H9 (cell line): ENCODE data around the gene KCNH2. TPM values are rescaled to one million over a fixed set of nuclear protein-coding genes. Genes with fewer than 3 reads are reported as not detected.

Source experiments
- DNase-seq: peaks from one replicate; pipeline ENCODE4 v3.0.0-alpha.2; 2017
- H2AFZ ChIP-seq: one replicate; pipeline ENCODE4 v1.6.1; 2013; ENCODE audit warnings: mild to moderate bottlenecking, low read length, control low read depth, moderate library complexity
- H2AK5ac ChIP-seq: 2 replicates; pipeline ENCODE4 v1.6.1; 2013; ENCODE audit warnings: low read length, control low read depth, mixed read lengths; ENCODE audit not compliant: insufficient read length
- H2BK120ac ChIP-seq: one replicate; pipeline ENCODE4 v1.6.1; 2013; ENCODE audit warnings: low read depth, mild to moderate bottlenecking, low read length, control low read depth, inconsistent platforms; ENCODE audit not compliant: poor library complexity, severe bottlenecking
- H2BK12ac ChIP-seq: 2 replicates; pipeline ENCODE4 v1.6.1; 2013; ENCODE audit warnings: low read length, control low read depth, mixed read lengths, low read depth; ENCODE audit not compliant: insufficient read length
- H2BK15ac ChIP-seq: 2 replicates; pipeline ENCODE4 v1.6.1; 2013; ENCODE audit warnings: low read depth, low read length, control low read depth
- H2BK20ac ChIP-seq: one replicate; pipeline ENCODE4 v1.6.1; 2013; ENCODE audit warnings: low read depth, mild to moderate bottlenecking, low read length, control low read depth, inconsistent platforms; ENCODE audit not compliant: poor library complexity, severe bottlenecking
- H2BK5ac ChIP-seq: 2 replicates; pipeline ENCODE4 v1.6.1; 2013; ENCODE audit warnings: low read length, control low read depth, mixed read lengths; ENCODE audit not compliant: insufficient read length
- H3K14ac ChIP-seq: 2 replicates; pipeline ENCODE4 v1.6.1; 2013; ENCODE audit warnings: low read length, control low read depth; ENCODE audit not compliant: insufficient read depth
- H3K18ac ChIP-seq: 2 replicates; pipeline ENCODE4 v1.6.1; 2013; ENCODE audit warnings: low read depth, mild to moderate bottlenecking, mixed read lengths, low read length, control low read depth; ENCODE audit not compliant: insufficient read length
- H3K23ac ChIP-seq: 2 replicates; pipeline ENCODE4 v1.6.1; 2013; ENCODE audit warnings: low read length, control low read depth, mixed read lengths, low read depth; ENCODE audit not compliant: insufficient read length
- H3K23me2 ChIP-seq: 2 replicates; pipeline ENCODE4 v1.6.1; 2013; ENCODE audit warnings: low read depth, mild to moderate bottlenecking, mixed read lengths, low read length, control low read depth; ENCODE audit not compliant: insufficient read length, poor library complexity, severe bottlenecking
- H3K27ac ChIP-seq: 2 replicates; pipeline ENCODE4 v1.5.1; 2013; ENCODE audit warnings: low read length, control low read depth, mixed read lengths, low read depth; ENCODE audit not compliant: insufficient read length
- H3K27me3 ChIP-seq: 2 replicates; pipeline ENCODE4 v1.6.1; 2013; ENCODE audit warnings: low read length, control low read depth, inconsistent platforms; ENCODE audit not compliant: insufficient read depth
- H3K4ac ChIP-seq: 2 replicates; pipeline ENCODE4 v1.6.1; 2013; ENCODE audit warnings: low read depth, mild to moderate bottlenecking, control low read depth, inconsistent platforms, low read length, moderate library complexity
- H3K4me1 ChIP-seq: 2 replicates; pipeline ENCODE4 v1.6.1; 2013; ENCODE audit warnings: low read length, control low read depth, inconsistent platforms; ENCODE audit not compliant: insufficient read depth
- H3K4me2 ChIP-seq: 2 replicates; pipeline ENCODE4 v1.6.1; 2013; ENCODE audit warnings: low read length, control low read depth, mixed read lengths; ENCODE audit not compliant: insufficient read length, insufficient read depth
- H3K56ac ChIP-seq: 2 replicates; pipeline ENCODE4 v1.6.1; 2013; ENCODE audit warnings: low read depth, mild to moderate bottlenecking, mixed read lengths, low read length, control low read depth; ENCODE audit not compliant: insufficient read length
- H3K79me1 ChIP-seq: 2 replicates; pipeline ENCODE4 v1.6.1; 2013; ENCODE audit warnings: low read depth, mild to moderate bottlenecking, moderate library complexity, low read length, control low read depth, inconsistent platforms; ENCODE audit not compliant: insufficient read depth, poor library complexity, severe bottlenecking
- H3K79me2 ChIP-seq: 2 replicates; pipeline ENCODE4 v1.6.1; 2013; ENCODE audit warnings: low read length, control low read depth, inconsistent platforms; ENCODE audit not compliant: insufficient read depth
- H3K9ac ChIP-seq: 2 replicates; pipeline ENCODE4 v1.6.1; 2013; ENCODE audit warnings: low read length, control low read depth, mixed read lengths; ENCODE audit not compliant: insufficient read length; ENCODE audit errors: extremely low read depth
- H3K9me3 ChIP-seq: one replicate; pipeline ENCODE4 v1.6.1; 2013; ENCODE audit warnings: low read depth, low read length, inconsistent platforms; ENCODE audit not compliant: control insufficient read depth
- H3T11ph ChIP-seq: one replicate; pipeline ENCODE4 v1.6.1; 2013; ENCODE audit warnings: mild to moderate bottlenecking, low read length, control low read depth, inconsistent platforms
- H4K20me1 ChIP-seq: one replicate; pipeline ENCODE4 v1.6.1; 2013; ENCODE audit not compliant: control insufficient read depth, insufficient read length, insufficient read depth
- H4K5ac ChIP-seq: 2 replicates; pipeline ENCODE4 v1.6.1; 2013; ENCODE audit warnings: low read depth, mild to moderate bottlenecking, mixed read lengths, low read length, control low read depth; ENCODE audit not compliant: insufficient read length
- H4K8ac ChIP-seq: replicated peaks from 2 replicates; pipeline ENCODE4 v1.6.1; 2013; ENCODE audit warnings: low read length, control low read depth, mixed read lengths, low read depth; ENCODE audit not compliant: insufficient read length
- H4K91ac ChIP-seq: 2 replicates; pipeline ENCODE4 v1.6.1; 2013; ENCODE audit warnings: low read depth, mild to moderate bottlenecking, moderate library complexity, mixed read lengths, low read length, control low read depth; ENCODE audit not compliant: insufficient read length
- H3K27ac Mint-ChIP-seq, 3 experiments: 2 replicates in 2 of 3; 3 replicates in 1 of 3; pipeline ENCODE4 v1.8.0; 2020 to 2021; ENCODE audit warnings: mixed read lengths in 3 of 3, mild to moderate bottlenecking in 1 of 3, moderate library complexity in 1 of 3
- H3K27me3 Mint-ChIP-seq: 2 replicates; pipeline ENCODE4 v1.8.0; 2021; ENCODE audit warnings: low read depth, mild to moderate bottlenecking, moderate library complexity, mixed read lengths
- H3K36me3 Mint-ChIP-seq, 3 experiments: 2 replicates in 2 of 3; 3 replicates in 1 of 3; pipeline ENCODE4 v1.8.0; 2020 to 2021; ENCODE audit warnings: low read depth in 3 of 3, mixed read lengths in 3 of 3; ENCODE audit not compliant: insufficient read depth in 1 of 3
- H3K4me1 Mint-ChIP-seq, 2 experiments: 2 replicates each; pipeline ENCODE4 v1.8.0; 2020; ENCODE audit warnings: mixed read lengths in 2 of 2
- H3K4me3 Mint-ChIP-seq, 2 experiments: 2 replicates in 1 of 2; 3 replicates in 1 of 2; pipeline ENCODE4 v1.8.0; 2020 to 2021; ENCODE audit warnings: mild to moderate bottlenecking in 2 of 2, mixed read lengths in 2 of 2, moderate library complexity in 1 of 2
- H3K9me3 Mint-ChIP-seq, 2 experiments: 2 replicates in 1 of 2; 3 replicates in 1 of 2; pipeline ENCODE4 v1.8.0; 2020; ENCODE audit warnings: mild to moderate bottlenecking in 2 of 2, mixed read lengths in 2 of 2, moderate library complexity in 1 of 2
- CTCF ChIP-seq: fragments of 200-600 bp; sonication (generic); conservative IDR thresholded peaks from 3 replicates; pipeline ENCODE4 v1.8.0; 2021; ENCODE audit warnings: antibody characterized with exemption, mild to moderate bottlenecking
- WGBS: extraction: QIAGEN DNeasy Blood & Tissue Kit; methylation state at CpG from one replicate; pipeline ENCODE4 v1.1.7; 2013; ENCODE audit warnings: missing lambda C conversion rate, low lambda C conversion rate, mixed read lengths; ENCODE audit not compliant: insufficient read length; ENCODE audit errors: extremely low coverage; 5-methylcytosine and 5-hydroxymethylcytosine counted together
- total RNA-seq: library from RNA; stranded (reverse); gene quantifications from 2 replicates; pipeline ENCODE4 v1.2.1, GENCODE V29; 2021

KCNH2 gene
- total RNA-seq, 1 experiment from 2014 or later, result 4.5 TPM

DNA sequence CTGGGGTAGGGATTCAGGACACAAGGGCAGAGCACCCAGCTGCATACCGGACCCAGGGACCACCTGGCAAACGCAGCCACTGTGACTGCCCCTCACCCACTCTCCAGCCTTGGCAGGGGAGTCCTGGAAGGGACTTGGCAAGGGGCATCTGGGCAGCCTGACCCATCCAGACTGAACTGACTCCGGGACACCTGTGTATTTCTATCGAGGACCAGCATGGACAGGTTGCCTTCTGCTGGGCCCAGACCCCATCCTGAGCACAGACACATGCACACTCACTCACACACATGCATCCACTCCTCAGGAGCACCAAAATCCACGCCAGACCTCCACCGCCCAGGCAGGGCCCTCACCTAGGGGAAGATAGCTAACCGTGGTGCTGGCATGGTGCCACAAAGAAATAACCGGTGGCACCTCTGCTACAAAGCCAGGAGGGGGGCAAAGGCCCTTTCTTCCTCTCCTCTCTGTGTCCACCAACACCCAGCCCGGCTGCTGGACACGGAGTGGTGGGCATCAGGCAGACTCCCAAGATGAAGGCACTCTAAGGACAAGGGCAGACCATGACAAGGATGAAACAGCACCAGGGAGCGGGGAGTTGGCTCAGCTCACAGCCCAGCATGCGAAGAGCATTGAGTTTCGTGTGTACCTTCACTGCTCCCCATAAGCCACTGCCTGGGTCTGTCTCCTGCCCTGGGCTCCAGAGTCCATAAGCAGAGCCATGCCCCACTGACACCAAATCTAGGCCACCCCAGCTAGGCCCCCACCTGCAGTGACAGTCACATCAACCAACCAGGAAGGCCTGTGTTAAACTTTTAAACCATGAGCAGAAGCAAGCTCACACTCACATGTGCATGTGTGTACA is 35.3 kb downstream of the KCNH2 start:
- H3K79me2 ChIP-seq, result no peaks in the 10 kb centered on the region
- no peak overlapping the region for H4K5ac ChIP-seq
- Mint-ChIP-seq H3K9me3 (no peaks in the 10 kb centered on the region; a peak in 1 of 5 replicates), H3K27me3 (peaks cover 13% of the 10 kb centered on the region), H3K4me1 (peaks cover 9 to 21% of the 10 kb centered on the region in 2 experiments), H3K27ac (no peak overlapping the region), H3K36me3 (no peaks in the 10 kb centered on the region), H3K4me3 (no peak overlapping the region)
- no CpG with 5 or more reads among the region's 13 CpGs for WGBS
- no peak for TF ChIP-seq CTCF
- no peak overlapping the region for H3K9ac ChIP-seq
- H3K79me1 ChIP-seq, result no peaks in the 10 kb centered on the region
- no peak overlapping the region for H3K18ac ChIP-seq
- H3K27me3 ChIP-seq, result no peaks in the 10 kb centered on the region
- H3K23me2 ChIP-seq, result no peaks in the 10 kb centered on the region
- H3K4me1 ChIP-seq, result no peaks in the 10 kb centered on the region; the same call in 1 of the 2 replicates
- no peak overlapping the region for H2AFZ ChIP-seq
- no peak overlapping the region for H2BK12ac ChIP-seq
- H3K9me3 ChIP-seq, result no peaks in the 10 kb centered on the region
- no peak overlapping the region for H2BK15ac ChIP-seq
- no peak overlapping the region for H2BK20ac ChIP-seq
- H3T11ph ChIP-seq, result no peak overlapping the region
- no peak overlapping the region for H4K8ac ChIP-seq
- no peak overlapping the region for H4K91ac ChIP-seq
- no peak overlapping the region for H3K14ac ChIP-seq
- H3K4ac ChIP-seq, result no peak overlapping the region
- no peak overlapping the region for H2BK120ac ChIP-seq
- no peak for DNase-seq
- no peak overlapping the region for H2BK5ac ChIP-seq
- no peak overlapping the region for H2AK5ac ChIP-seq
- H3K4me2 ChIP-seq, result no peak overlapping the region
- H3K23ac ChIP-seq, result no peak overlapping the region
- H3K56ac ChIP-seq, result no peak overlapping the region
- no peaks in the 10 kb centered on the region for H4K20me1 ChIP-seq
- H3K27ac ChIP-seq, result no peak overlapping the region
